ENCODE measurements around the gene SAMD14. TPM values are rescaled to one million over a fixed set of nuclear protein-coding genes. Genes with fewer than 3 reads are reported as not detected.

The SAMD14 gene
- total and polyA plus RNA-seq, 2 of the 4 experiments (the other 2 are of a cell fraction): 1.4 to 6.2 TPM

- H3K4me1 ChIP-seq (ENCODE audit: control insufficient read depth, insufficient read depth, low read length): peaks cover 27% of the 10 kb centered on the region
- 0% methylated on average over 8 of the region's 30 CpGs; no CpG with 5 or more reads in 1 of the 2 experiments for WGBS, 2 experiments (ENCODE audit: extremely low coverage in 2 of 2, insufficient read length in 1 of 2)
These were observed 19.1 kb upstream of the SAMD14 start for GRCh38 chr17:50149091-50149416.

More at GRCh38 chr17:50149091-50149416, 19.1 kb upstream of the SAMD14 start:
- no peaks in the 10 kb centered on the region for H3K9me3 ChIP-seq (ENCODE audit: control insufficient read depth, insufficient read depth, low read length)
- 0 out of 2 replicates have a peak overlapping the region, but pooled peaks have one; percentile 66 for H2BK120ac ChIP-seq (ENCODE audit: low read depth, low read length)
- H3K18ac ChIP-seq (ENCODE audit: low read depth, low read length): peak overlapping the region; percentile 55
- BruUV-seq (replicated peaks): no TSS peak
- H3K56ac ChIP-seq (ENCODE audit: extremely low read depth, insufficient read depth, low read length): peak overlapping the region; percentile 69; the same call in 1 of the 2 replicates
- peak overlapping the region; percentile 45; the same call in 1 of the 2 replicates for H4K5ac ChIP-seq (ENCODE audit: low read depth, low read length)
- CTCF ChIA-PET: interaction anchor here (1.6 kb wide), 1 partner anchor 10 kb away, joined by 5 read pairs; no protein-coding TSS in a partner anchor
- H3K14ac ChIP-seq (replicated peaks; ENCODE audit: low read depth, low read length): peak overlapping the region; percentile 90
- H3K27ac ChIP-seq (ENCODE audit: insufficient read depth, low read length): peak overlapping the region; percentile 88
- H3K79me1 ChIP-seq (ENCODE audit: low read depth in 1 of 2, low read length in 2 of 2): peaks cover 9 to 64% of the 10 kb centered on the region in 2 experiments; a peak in 3 of 4 replicates
- POLR2A ChIA-PET (ENCODE audit: unreplicated experiment): no interaction called here
- peak; percentile 2; the same call in 1 of the 2 replicates for ATAC-seq (ENCODE audit: low read depth)
- no peak for TF ChIP-seq CHD1 (IDR thresholded peaks at IDR 0.05; ENCODE audit: low read depth, low read length)
- no peak for TF ChIP-seq MAFK (IDR thresholded peaks at IDR 0.05; ENCODE audit: low read depth, low read length)
- TF ChIP-seq NFE2L2 (IDR thresholded peaks at IDR 0.05; ENCODE audit: low read depth, low read length): no peak
- no peak; the same call in 1 of the 2 replicates for TF ChIP-seq MXI1 (IDR thresholded peaks at IDR 0.05; ENCODE audit: borderline replicate concordance, low read depth, low read length)
- no peak for TF ChIP-seq RCOR1 (IDR thresholded peaks at IDR 0.05; ENCODE audit: insufficient replicate concordance, low read length)
- TF ChIP-seq SMC3 (IDR thresholded peaks at IDR 0.05; ENCODE audit: low read depth, low read length): no peak
- no peak for TF ChIP-seq RFX5 (IDR thresholded peaks at IDR 0.05; ENCODE audit: low read depth, low read length)
- TF ChIP-seq POLR2A (IDR thresholded peaks at IDR 0.05; ENCODE audit: low read depth, low read length): no peak
- no peak for TF ChIP-seq RAD21 (IDR thresholded peaks at IDR 0.05; ENCODE audit: low read length)
- no peak for TF ChIP-seq MAZ (IDR thresholded peaks at IDR 0.05; ENCODE audit: borderline replicate concordance, low read depth, low read length)
- TF ChIP-seq BHLHE40 (IDR thresholded peaks at IDR 0.05; ENCODE audit: low read depth, low read length): no peak
- no peak for TF ChIP-seq CTCF (conservative IDR thresholded peaks at IDR 0.05; ENCODE audit: low read depth, low read length)
- TF ChIP-seq USF2 (IDR thresholded peaks at IDR 0.05; ENCODE audit: low read depth, low read length): no peak
- peaks cover 51% of the 10 kb centered on the region for H4K20me1 ChIP-seq (ENCODE audit: insufficient read depth, low read length)
- no peak overlapping the region for H2BK15ac ChIP-seq (ENCODE audit: low read depth, low read length)
- no peaks in the 10 kb centered on the region for H3K27me3 ChIP-seq (ENCODE audit: control insufficient read depth, insufficient read depth, low read length)
- peak overlapping the region; percentile 81 for H2BK5ac ChIP-seq (ENCODE audit: low read depth, low read length, poor library complexity, severe bottlenecking)
- H3K9ac ChIP-seq (ENCODE audit: low read depth, low read length): peak overlapping the region; percentile 92
- peak overlapping the region; percentile 96 for H2AK9ac ChIP-seq (replicated peaks; ENCODE audit: low read depth, low read length, poor library complexity)
- peak overlapping the region; percentile 94; the same call in 1 of the 2 replicates for H2AK5ac ChIP-seq (ENCODE audit: low read depth, low read length)
- H3K36me3 ChIP-seq (ENCODE audit: control insufficient read depth, insufficient read depth, low read length): peaks cover 13% of the 10 kb centered on the region
- peak overlapping the region; percentile 76; the same call in 1 of the 2 replicates for H3K23ac ChIP-seq (ENCODE audit: low read depth, low read length)
- in situ Hi-C loops (cut with MboI; ENCODE audit: low sequenced_read_pairs) (no loop called here), intact Hi-C loops (cut with micrococcal nuclease) (loop anchor here (2.0 kb wide), 1 partner anchor 54 kb away; the partner anchor contains the start of gene PDK2), dilution Hi-C loops (cut with HindIII; ENCODE audit: low sequenced_read_pairs, unreplicated experiment) (no loop called here)
- no peak overlapping the region for H2BK20ac ChIP-seq (ENCODE audit: low read depth, low read length)
- peak overlapping the region; percentile 89 for H3K4me2 ChIP-seq (ENCODE audit: low read depth, low read length)
- peak overlapping the region; percentile 86 for H3K4me3 ChIP-seq (ENCODE audit: insufficient read depth, low read depth, low read length)
- no peak for DNase-seq
- peak overlapping the region; percentile 92 for H3K4ac ChIP-seq (ENCODE audit: low read depth, low read length)
- H4K8ac ChIP-seq (ENCODE audit: low read depth in 2 of 2, low read length in 2 of 2): peak overlapping the region in 1 of 2 experiments; percentile 44; a peak in 1 of 4 replicates
- H4K91ac ChIP-seq (ENCODE audit: insufficient read depth, low read depth, low read length): peak overlapping the region; percentile 48
- peaks cover 7% of the 10 kb centered on the region; the same call in 1 of the 2 replicates for H3K9me1 ChIP-seq (ENCODE audit: insufficient read depth, low read length)
- H2AFZ ChIP-seq (replicated peaks; ENCODE audit: low read length, poor library complexity): peak overlapping the region; percentile 64
